ENCODE measurements around the gene TIMM22.
"Not testable (repeated sequence)": the region's sequence is repeated elsewhere in the genome, so short reads cannot be mapped to it uniquely, and the experiment has no call there.

Gene TIMM22

GRCh38 chr17:1038459-1039122, 41.7 kb downstream of the TIMM22 start:
- DNase-seq (ENCODE audit: low read depth, low spot score), result no peak

- DNase-seq (ENCODE audit: low read depth, low spot score), result no peak
Observed at GRCh38 chr17:1039123-1039507, 42.2 kb downstream of the TIMM22 start.

GRCh38 chr17:1039511-1040215, 42.7 kb downstream of the TIMM22 start:
- DNase-seq (ENCODE audit: low read depth, low spot score), result no peak

GRCh38 chr17:1040216-1040600, 43.3 kb downstream of the TIMM22 start:
- no peak for DNase-seq (ENCODE audit: low read depth, low spot score)

DNA sequence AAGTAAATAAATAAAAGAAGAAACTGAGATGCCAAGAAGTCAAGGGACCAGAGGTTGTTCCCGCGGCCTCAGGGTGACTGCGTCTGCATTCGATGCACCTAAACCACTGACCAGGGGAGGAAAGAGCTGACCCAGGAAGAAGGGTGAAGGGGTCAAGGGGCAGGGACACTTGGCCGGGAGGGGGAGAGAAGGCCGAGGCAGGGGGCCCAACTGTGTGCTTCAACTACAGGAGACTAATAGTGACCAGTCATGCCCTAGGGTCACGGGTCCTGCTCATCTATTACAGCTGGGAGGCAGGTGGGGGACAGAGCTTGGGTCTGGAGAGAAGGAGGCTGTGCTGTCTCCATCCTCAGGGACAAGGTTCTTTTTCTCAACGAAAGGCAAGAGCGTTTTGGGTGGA, 44.8 kb downstream of the TIMM22 start:
- no peak for DNase-seq (ENCODE audit: low read depth, low spot score)

DNA sequence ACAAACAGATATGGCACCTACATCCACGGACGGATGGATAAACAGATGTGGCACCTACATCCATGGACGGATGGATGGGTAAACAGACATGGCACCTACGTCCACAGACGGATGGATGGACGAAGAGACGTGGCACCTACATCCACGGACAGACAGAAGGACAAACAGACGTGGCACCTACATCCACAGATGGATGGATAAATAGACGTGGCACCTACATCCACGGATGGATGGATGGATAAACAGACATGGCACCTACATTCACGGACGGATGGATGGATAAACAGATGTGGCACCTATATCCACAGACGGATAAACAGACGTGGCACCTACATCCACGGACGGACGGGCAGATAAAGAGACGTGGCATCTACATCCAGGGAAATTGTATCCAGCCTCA, 45.6 kb downstream of the TIMM22 start:
- no peak for DNase-seq (ENCODE audit: low read depth, low spot score)

- peak; percentile 65 for DNase-seq (ENCODE audit: low read depth, low spot score)
Observed at GRCh38 chr17:1043601-1044251, 46.8 kb downstream of the TIMM22 start.

DNA sequence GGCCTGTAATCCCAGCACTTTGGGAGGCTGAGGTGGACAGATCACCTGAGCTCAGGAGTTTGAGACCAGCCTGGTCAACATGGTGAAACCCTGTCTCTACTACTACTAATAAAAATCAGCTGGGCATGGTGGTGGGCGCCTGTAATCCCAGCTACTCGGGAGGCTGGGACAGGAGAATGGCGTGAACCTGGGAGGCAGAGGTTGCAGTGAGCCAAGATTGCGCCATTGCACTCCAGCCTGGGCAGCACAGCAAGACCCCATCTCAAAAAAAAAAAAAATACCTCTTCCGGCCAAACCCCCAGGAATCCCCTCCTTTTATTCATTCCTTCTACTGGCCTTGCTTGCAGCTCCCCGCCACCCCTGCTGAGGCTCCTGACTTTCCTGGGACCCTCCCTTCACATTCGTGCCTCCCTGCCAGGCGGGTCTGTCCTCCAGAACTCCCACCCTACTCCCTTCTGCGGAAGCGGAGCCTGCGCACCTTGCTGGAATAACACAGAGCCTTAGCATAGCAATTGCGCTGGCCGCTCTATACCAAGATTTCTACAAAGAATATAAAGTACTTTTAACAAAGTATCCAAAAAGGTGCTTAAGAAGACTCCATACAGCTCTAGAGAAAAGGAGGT, 47.6 kb downstream of the TIMM22 start:
- not testable (repeated sequence) for DNase-seq (ENCODE audit: low read depth, low spot score)

- no peak for DNase-seq (ENCODE audit: low read depth, low spot score)
Observed at GRCh38 chr17:1045456-1045855, 48.5 kb downstream of the TIMM22 start.

DNA sequence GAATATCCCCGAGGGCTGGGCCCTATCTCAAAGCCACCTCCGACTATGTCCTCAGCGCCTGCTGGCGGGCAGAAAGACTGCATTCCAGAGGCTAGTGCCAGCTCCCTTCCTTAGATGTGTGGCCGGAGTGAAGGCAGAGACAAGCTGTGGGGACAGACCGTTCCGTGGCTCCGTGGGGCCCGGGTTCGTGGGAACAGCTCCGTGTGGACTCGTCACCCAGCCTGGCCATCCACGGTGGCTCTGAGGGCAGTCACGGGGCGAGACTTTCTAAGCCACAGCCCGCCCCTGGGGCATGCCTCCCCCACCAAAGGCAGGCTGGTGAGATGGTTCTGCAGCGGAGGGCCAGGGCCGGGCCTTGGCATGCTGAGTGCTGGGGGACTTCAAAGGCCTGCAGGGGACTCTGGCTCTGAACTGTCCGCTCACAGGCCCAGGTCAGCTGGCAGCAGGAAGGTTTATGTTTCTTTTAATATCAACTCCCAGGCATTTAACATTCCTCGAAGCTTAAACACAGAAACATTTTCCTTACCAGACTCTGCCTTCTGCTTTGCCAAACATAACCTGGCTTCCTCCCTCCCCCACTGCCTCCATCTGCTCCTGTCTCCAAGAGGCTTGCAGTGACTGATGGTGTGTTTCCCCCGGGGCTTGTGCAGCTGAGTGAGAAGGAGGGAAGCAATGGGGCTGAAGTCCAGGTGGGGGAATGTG, 50.4 kb downstream of the TIMM22 start:
- DNase-seq (ENCODE audit: low read depth, low spot score), result peak; percentile 76

DNA sequence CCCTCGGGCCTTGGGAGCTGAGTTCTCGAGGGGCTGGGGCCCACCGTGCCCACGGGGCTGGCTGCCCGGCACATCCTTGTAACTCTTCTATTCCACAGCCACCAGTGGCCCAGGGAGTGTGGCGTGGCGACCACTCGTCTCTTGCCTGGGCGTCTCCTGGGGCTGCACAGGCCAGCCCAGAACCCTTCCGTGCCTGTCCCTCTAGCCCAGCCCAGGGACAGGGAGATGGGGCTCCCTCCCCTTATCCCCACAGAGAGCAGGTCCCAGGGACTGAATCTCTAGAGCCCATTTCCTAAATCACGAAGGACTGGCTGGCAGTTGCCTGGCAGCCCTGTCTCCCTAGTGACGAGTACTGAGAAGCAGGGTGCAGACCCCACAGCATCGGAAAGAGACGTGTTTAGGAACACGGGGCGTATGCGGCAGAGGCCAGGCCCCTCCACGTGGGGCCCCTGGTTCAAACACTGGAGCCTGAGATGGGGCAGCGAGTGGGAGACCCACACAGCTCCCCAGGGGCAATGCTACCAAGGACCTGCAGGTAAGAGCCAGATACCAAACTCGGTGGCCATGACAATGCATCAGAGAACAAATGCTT, 51.0 kb downstream of the TIMM22 start:
- DNase-seq (ENCODE audit: low read depth, low spot score), result no peak

- not testable (repeated sequence) for DNase-seq (ENCODE audit: low read depth, low spot score)
Observed at GRCh38 chr17:1048516-1049115, 51.7 kb downstream of the TIMM22 start.

- DNase-seq (ENCODE audit: low read depth, low spot score), result no peak
Observed at GRCh38 chr17:1049446-1050225, 52.7 kb downstream of the TIMM22 start.

GRCh38 chr17:1050246-1050995, 53.5 kb downstream of the TIMM22 start:
- no peak for DNase-seq (ENCODE audit: low read depth, low spot score)

DNA sequence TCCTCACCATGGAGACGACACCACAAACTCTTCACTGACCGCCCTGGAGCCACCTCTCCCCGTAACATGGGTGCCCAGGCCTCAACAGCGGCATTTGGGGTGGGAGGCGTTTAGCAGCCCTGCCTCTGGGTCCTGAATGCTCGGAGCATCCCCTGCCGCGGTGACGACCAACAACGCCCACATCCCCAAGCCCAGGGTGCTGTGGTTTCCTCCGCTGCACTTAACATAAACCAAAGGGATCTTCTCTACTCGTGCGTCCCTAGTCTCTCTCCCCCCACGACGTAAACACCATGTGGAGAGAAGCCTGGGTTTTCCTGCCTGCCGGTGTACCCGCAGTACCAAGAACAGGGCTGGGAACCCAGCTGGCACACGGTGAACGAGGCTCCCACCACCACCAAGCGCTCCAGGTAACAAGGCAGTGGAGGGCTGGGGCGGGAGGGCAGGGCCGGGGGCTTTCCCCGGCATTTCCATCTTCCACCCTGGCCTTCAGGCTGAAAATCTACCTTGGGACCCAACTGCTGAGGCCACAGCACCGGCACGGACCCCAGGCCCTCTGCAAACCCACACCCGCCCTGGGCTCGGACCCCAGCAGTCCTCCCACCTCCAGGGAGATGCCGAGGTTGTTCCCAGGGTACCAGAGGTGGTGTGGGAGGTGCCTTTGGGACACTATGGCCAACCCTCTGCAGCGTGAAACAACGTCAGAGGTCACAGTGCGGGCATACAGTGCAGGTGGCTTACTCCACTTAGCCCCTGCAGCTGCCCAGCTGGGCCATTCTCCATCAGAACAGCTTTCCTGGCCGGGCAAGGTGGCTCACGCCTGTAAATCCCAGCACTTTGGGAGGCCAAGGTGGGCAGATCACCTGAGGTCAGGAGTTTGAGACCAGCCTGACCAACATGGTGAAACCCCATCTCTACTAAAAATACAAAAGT, 54.3 kb downstream of the TIMM22 start:
- no peak for DNase-seq (ENCODE audit: low read depth, low spot score)
